ENCODE measurements around the gene CCDC3.

Gene CCDC3

DNA sequence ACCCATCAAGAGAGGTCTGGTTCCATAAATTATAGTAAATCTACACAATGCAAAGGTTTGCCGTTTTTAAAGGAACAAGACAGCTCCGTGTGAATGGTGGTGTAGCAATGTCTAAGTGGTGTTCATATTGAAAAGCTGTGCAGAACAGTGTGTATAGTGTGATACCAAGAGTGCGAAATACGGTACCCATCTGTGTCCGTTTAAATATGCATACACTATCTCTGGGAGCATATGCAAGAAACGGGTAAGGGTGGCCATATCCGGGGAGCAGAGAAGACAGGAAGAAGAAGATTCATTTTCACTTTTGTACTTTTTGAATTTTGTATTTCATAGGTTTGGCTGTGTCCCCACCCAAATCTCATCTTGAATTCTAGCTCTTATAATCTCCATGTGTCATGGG lies 102.0 kb downstream of the CCDC3 start:
- H3K9me2 ChIP-seq (replicated peaks; ENCODE audit: control insufficient read depth, low read length), result no peaks in the 10 kb centered on the region
- H4K20me1 ChIP-seq (ENCODE audit: control insufficient read depth, insufficient read depth, low read depth, low read length), result no peaks in the 10 kb centered on the region
- no peak overlapping the region for H3K27ac ChIP-seq (ENCODE audit: low read depth, low read length)
- no peaks in the 10 kb centered on the region for H3F3A ChIP-seq (ENCODE audit: control insufficient read depth, insufficient read depth)
- H3K4me3 ChIP-seq (ENCODE audit: low read length), result no peak overlapping the region
- no peaks in the 10 kb centered on the region for H3K9me3 ChIP-seq (ENCODE audit: control insufficient read depth, insufficient read depth, low read length)
- no peak overlapping the region for H3K4me2 ChIP-seq (ENCODE audit: low read length)
- H3K36me3 ChIP-seq (ENCODE audit: control insufficient read depth, low read length), result no peaks in the 10 kb centered on the region
- TF ChIP-seq EZH2phosphoT487 (IDR thresholded peaks at IDR 0.05; ENCODE audit: borderline replicate concordance, low read length), result no peak
- TF ChIP-seq, protein P1, sequence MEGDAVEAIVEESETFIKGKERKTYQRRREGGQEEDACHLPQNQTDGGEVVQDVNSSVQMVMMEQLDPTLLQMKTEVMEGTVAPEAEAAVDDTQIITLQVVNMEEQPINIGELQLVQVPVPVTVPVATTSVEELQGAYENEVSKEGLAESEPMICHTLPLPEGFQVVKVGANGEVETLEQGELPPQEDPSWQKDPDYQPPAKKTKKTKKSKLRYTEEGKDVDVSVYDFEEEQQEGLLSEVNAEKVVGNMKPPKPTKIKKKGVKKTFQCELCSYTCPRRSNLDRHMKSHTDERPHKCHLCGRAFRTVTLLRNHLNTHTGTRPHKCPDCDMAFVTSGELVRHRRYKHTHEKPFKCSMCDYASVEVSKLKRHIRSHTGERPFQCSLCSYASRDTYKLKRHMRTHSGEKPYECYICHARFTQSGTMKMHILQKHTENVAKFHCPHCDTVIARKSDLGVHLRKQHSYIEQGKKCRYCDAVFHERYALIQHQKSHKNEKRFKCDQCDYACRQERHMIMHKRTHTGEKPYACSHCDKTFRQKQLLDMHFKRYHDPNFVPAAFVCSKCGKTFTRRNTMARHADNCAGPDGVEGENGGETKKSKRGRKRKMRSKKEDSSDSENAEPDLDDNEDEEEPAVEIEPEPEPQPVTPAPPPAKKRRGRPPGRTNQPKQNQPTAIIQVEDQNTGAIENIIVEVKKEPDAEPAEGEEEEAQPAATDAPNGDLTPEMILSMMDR (IDR thresholded peaks at IDR 0.05; ENCODE audit: low read depth, low read length, poor library complexity, severe bottlenecking), result no peak
- H3K4me1 ChIP-seq (ENCODE audit: control insufficient read depth, low read length), result no peaks in the 10 kb centered on the region
- no peaks in the 10 kb centered on the region for H3K79me2 ChIP-seq (ENCODE audit: control insufficient read depth, low read length)
- no peaks in the 10 kb centered on the region for H3K27me3 ChIP-seq (ENCODE audit: control insufficient read depth, low read length)

DNA sequence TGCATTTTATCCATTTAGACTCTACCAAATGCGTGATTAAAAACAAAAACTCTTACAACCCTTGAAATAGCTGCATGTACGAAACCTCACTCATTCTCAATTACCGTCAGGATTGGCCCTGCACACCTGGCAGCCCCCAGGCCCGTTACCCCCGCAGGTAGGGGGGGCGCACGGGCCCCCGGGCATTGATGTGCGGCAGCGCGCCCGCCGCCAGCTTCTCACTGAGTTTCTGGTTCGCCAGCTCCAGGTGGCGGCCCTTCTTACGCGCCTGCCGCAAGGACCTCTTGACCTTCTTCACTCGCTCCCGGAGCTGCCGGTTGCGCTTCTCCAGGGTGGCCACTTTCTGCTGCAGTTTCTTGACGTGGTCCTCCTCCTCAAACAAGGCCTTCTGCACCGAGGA lies 103.2 kb downstream of the CCDC3 start:
- H3K9me2 ChIP-seq (replicated peaks; ENCODE audit: control insufficient read depth, low read length), result no peaks in the 10 kb centered on the region
- H3K79me2 ChIP-seq (ENCODE audit: control insufficient read depth, low read length), result no peaks in the 10 kb centered on the region
- H3K4me3 ChIP-seq (ENCODE audit: low read length), result no peak overlapping the region
- TF ChIP-seq, protein P1 (IDR thresholded peaks at IDR 0.05; ENCODE audit: low read depth, low read length, poor library complexity, severe bottlenecking), result no peak
- TF ChIP-seq EZH2phosphoT487 (IDR thresholded peaks at IDR 0.05; ENCODE audit: borderline replicate concordance, low read length), result no peak
- H3K36me3 ChIP-seq (ENCODE audit: control insufficient read depth, low read length), result no peaks in the 10 kb centered on the region
- no peaks in the 10 kb centered on the region for H3K4me1 ChIP-seq (ENCODE audit: control insufficient read depth, low read length)
- H3F3A ChIP-seq (ENCODE audit: control insufficient read depth, insufficient read depth), result no peaks in the 10 kb centered on the region
- H3K27ac ChIP-seq (ENCODE audit: low read depth, low read length), result no peak overlapping the region
- no peaks in the 10 kb centered on the region for H3K9me3 ChIP-seq (ENCODE audit: control insufficient read depth, insufficient read depth, low read length)
- no peaks in the 10 kb centered on the region for H3K27me3 ChIP-seq (ENCODE audit: control insufficient read depth, low read length)
- H4K20me1 ChIP-seq (ENCODE audit: control insufficient read depth, insufficient read depth, low read depth, low read length), result no peaks in the 10 kb centered on the region
- no peak overlapping the region for H3K4me2 ChIP-seq (ENCODE audit: low read length)

DNA sequence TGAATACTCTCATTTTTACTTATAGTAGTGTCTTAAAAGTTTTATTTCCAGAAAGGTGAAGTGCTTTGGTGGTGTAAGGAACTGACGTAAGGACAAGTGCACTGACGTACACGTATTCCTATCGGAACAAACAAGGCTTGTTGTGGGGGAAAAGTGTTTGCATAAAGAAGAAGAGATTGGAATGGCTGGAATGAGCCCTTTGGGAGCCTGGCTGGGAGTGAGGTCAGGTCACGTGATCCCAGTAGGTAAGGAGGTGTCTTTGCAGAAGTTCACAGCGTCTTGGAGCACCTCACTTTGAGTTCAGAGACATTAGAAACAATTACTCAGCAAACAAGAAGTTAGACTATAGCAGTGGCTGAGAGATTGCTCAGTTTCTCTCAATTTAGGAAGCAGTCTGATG lies 104.2 kb downstream of the CCDC3 start:
- Histone ChIP-seq H3K4me2 (ENCODE audit: low read length) (no peak overlapping the region), H3K36me3 (ENCODE audit: control insufficient read depth, low read length) (no peaks in the 10 kb centered on the region), H3K4me1 (ENCODE audit: control insufficient read depth, low read length) (no peaks in the 10 kb centered on the region), H3K4me3 (ENCODE audit: low read length) (no peak overlapping the region), H3K27ac (ENCODE audit: low read depth, low read length) (no peak overlapping the region), H3K79me2 (ENCODE audit: control insufficient read depth, low read length) (no peaks in the 10 kb centered on the region), H3K9me2 (replicated peaks; ENCODE audit: control insufficient read depth, low read length) (no peaks in the 10 kb centered on the region), H3F3A (ENCODE audit: control insufficient read depth, insufficient read depth) (no peaks in the 10 kb centered on the region), H3K27me3 (ENCODE audit: control insufficient read depth, low read length) (peaks cover 2% of the 10 kb centered on the region), H4K20me1 (ENCODE audit: control insufficient read depth, insufficient read depth, low read depth, low read length) (no peaks in the 10 kb centered on the region), H3K9me3 (ENCODE audit: control insufficient read depth, insufficient read depth, low read length) (no peaks in the 10 kb centered on the region)
- TF ChIP-seq, protein P1 (IDR thresholded peaks at IDR 0.05; ENCODE audit: low read depth, low read length, poor library complexity, severe bottlenecking), result no peak
- no peak for TF ChIP-seq EZH2phosphoT487 (IDR thresholded peaks at IDR 0.05; ENCODE audit: borderline replicate concordance, low read length)

DNA sequence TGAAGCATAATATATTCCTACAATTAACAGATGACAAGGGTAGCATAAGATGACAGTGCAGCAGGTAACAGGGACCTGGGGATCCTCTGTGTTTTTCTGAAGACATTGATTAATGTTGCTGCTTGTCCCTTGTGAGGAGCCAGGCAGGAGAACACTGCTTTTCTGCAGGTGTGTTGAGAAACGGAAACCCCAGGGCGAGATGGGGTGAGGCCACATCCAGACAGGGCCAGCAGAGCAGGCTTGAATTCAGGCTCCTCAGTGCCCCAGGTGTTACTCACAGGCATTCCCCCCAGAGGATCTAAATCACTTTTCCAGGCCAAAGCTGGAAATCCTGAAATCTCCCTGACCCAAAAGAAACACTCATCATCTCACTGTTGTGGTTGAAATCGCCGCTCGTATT lies 105.3 kb downstream of the CCDC3 start:
- TF ChIP-seq, protein P1 (IDR thresholded peaks at IDR 0.05; ENCODE audit: low read depth, low read length, poor library complexity, severe bottlenecking), result no peak
- no peak for TF ChIP-seq EZH2phosphoT487 (IDR thresholded peaks at IDR 0.05; ENCODE audit: borderline replicate concordance, low read length)
- H3F3A ChIP-seq (ENCODE audit: control insufficient read depth, insufficient read depth), result no peaks in the 10 kb centered on the region
- no peak overlapping the region for H3K4me3 ChIP-seq (ENCODE audit: low read length)
- no peaks in the 10 kb centered on the region for H3K4me1 ChIP-seq (ENCODE audit: control insufficient read depth, low read length)
- H4K20me1 ChIP-seq (ENCODE audit: control insufficient read depth, insufficient read depth, low read depth, low read length), result no peaks in the 10 kb centered on the region
- H3K27me3 ChIP-seq (ENCODE audit: control insufficient read depth, low read length), result peaks cover 8% of the 10 kb centered on the region
- H3K4me2 ChIP-seq (ENCODE audit: low read length), result no peak overlapping the region
- no peaks in the 10 kb centered on the region for H3K9me2 ChIP-seq (replicated peaks; ENCODE audit: control insufficient read depth, low read length)
- H3K79me2 ChIP-seq (ENCODE audit: control insufficient read depth, low read length), result no peaks in the 10 kb centered on the region
- no peaks in the 10 kb centered on the region for H3K36me3 ChIP-seq (ENCODE audit: control insufficient read depth, low read length)
- H3K27ac ChIP-seq (ENCODE audit: low read depth, low read length), result no peak overlapping the region
- no peaks in the 10 kb centered on the region for H3K9me3 ChIP-seq (ENCODE audit: control insufficient read depth, insufficient read depth, low read length)

All from DOHH2 (cell line).